GM12865 (cell line): ENCODE measurements around the gene INTU.

Experiments used
- DNase-seq: peaks from one replicate; pipeline ENCODE4 v3.0.0; 2010; ENCODE audit warnings: low read depth
- H3K4me3 ChIP-seq: 2 replicates; pipeline ENCODE4 v1.5.1; 2011; ENCODE audit warnings: mild to moderate bottlenecking, low read depth, low read length, control low read depth
- CTCF ChIP-seq: IDR thresholded peaks from 2 replicates; pipeline ENCODE4 v1.5.1; 2011; ENCODE audit warnings: low read length, control low read depth, low read depth, inconsistent platforms; ENCODE audit not compliant: insufficient read depth; ENCODE audit errors: missing control alignments

INTU gene

GRCh38 chr4:127667772-127668171 lies 35.0 kb downstream of the INTU start:
- no peak for TF ChIP-seq CTCF
- DNase-seq, result no peak
- H3K4me3 ChIP-seq, result no peak overlapping the region

GRCh38 chr4:127668770-127669169 lies 36.0 kb downstream of the INTU start:
- no peak overlapping the region for H3K4me3 ChIP-seq
- no peak for TF ChIP-seq CTCF
- DNase-seq, result no peak

GRCh38 chr4:127669691-127670090 lies 36.9 kb downstream of the INTU start:
- no peak for TF ChIP-seq CTCF
- H3K4me3 ChIP-seq, result no peak overlapping the region
- no peak for DNase-seq

GRCh38 chr4:127672111-127672510 lies 39.4 kb downstream of the INTU start:
- no peak overlapping the region for H3K4me3 ChIP-seq
- no peak for TF ChIP-seq CTCF
- DNase-seq, result no peak

DNA sequence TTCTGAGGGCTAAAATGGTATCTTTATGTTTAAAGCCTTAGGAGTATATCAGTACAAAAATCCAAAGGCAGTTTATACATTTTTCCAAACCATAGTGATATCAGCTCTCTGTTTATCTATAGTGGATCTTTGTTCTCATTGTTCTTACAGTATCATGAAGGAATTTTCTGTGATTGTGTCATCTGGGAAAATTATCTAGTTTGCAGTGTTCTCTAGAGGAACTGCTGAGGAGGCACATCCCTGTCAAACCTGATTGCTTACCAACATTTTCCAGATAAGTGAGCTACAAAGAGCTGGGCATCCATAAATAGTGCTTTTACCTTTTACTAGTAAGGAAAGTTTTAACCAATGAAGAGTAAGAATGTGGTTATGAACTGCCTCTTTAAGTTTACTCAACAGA lies 52.5 kb downstream of the INTU start:
- DNase-seq, result no peak
- H3K4me3 ChIP-seq, result no peak overlapping the region
- no peak for TF ChIP-seq CTCF

DNA sequence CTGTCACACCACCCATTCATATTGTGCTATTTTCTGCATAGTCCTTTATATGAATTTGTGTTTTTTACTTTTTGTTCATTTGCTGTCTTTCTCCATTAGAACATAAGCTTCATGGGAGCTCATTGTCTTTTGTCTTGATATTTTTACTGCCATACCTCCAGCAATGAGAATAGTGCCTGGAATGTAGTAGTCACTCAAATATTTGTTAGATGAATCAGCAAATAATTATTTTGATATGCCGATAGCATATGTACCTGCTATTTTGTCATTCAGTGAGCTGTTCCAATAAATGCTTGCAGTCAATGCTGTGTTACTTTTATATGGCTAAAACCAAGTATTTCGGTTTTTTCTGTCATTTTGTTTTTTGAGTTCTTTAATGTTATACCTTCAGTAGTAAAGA lies 53.9 kb downstream of the INTU start:
- no peak for TF ChIP-seq CTCF
- H3K4me3 ChIP-seq, result no peak overlapping the region
- no peak for DNase-seq

DNA sequence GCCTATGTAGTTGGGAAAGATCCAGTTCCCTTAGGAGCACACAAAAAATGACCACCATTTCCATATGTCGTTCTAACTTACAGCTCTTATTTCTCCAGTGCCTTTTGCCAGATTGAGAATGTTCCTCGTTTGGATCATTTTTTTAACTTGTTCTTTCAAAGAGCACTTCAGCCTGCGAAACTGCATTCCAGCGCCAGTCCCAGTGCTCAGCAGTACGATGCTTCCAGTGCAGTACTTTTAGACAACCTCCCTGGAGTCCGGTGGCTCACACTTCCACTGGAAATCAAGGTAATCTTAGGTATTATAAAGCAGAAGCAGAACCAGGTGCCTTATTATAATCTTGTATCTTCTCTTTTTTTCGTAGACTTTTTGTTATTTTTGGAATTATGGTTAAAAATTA lies 54.8 kb downstream of the INTU start:
- no peak for DNase-seq
- TF ChIP-seq CTCF, result no peak

More for the DNA sequence above, 54.8 kb downstream of the INTU start:
- H3K4me3 ChIP-seq, result no peak overlapping the region
